ENCODE measurements around the gene PIF1. TPM values are rescaled to one million over a fixed set of nuclear protein-coding genes. Genes with fewer than 3 reads are reported as not detected.

Gene PIF1
- total and polyA plus RNA-seq, 9 donors = 0.18 to 1.4 (median 0.98) TPM; not detected in 2

DNA sequence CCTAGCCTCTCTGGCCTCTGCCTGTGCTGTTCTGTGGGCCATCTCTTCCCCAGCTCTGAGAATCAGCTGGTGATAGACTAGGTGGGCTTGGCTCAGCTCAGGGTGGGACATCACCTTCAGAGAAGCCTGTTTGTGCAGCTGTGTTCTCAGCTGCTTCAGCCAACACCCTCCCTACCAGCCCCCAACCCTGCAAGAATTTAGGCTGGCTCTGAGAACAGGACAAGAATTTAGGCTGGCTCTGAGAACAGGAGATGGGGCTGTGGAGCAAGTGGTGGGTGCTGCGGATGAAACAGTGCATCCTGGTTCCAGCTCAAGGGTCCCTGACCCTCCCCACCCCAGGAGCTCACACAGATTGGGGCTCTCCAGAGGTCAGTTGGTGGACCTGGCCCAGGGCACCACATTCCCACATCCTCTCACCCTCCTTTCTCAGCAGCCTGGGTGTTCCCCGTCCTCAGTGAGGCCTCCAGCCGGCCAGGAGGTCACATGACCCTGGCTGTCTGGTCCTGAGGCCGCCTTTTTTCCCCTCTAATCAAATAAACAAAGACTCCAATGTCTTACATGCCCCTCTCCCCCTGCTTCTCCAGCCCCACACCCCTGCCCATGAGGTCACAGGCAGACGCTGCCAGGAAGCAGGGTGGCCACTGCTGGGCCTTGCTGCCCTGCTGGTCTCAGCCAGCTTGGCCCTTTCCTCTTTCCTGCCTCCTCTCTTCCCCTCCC is 31.1 kb upstream of the PIF1 start:
- Histone ChIP-seq H3K4me3 (no peak overlapping the region), H3K27ac (peak overlapping the region; percentile 38 to 54), H3K36me3 (no peaks in the 10 kb centered on the region), H3K9me3 (no peaks in the 10 kb centered on the region), H3K4me1 (ENCODE audit: insufficient read depth) (peaks cover 30% of the 10 kb centered on the region), H3K27me3 (no peaks in the 10 kb centered on the region)
- TF ChIP-seq POLR2A (IDR thresholded peaks at IDR 0.05) (no peak), EP300 (IDR thresholded peaks at IDR 0.05) (no peak)
- TF ChIP-seq, protein P1, sequence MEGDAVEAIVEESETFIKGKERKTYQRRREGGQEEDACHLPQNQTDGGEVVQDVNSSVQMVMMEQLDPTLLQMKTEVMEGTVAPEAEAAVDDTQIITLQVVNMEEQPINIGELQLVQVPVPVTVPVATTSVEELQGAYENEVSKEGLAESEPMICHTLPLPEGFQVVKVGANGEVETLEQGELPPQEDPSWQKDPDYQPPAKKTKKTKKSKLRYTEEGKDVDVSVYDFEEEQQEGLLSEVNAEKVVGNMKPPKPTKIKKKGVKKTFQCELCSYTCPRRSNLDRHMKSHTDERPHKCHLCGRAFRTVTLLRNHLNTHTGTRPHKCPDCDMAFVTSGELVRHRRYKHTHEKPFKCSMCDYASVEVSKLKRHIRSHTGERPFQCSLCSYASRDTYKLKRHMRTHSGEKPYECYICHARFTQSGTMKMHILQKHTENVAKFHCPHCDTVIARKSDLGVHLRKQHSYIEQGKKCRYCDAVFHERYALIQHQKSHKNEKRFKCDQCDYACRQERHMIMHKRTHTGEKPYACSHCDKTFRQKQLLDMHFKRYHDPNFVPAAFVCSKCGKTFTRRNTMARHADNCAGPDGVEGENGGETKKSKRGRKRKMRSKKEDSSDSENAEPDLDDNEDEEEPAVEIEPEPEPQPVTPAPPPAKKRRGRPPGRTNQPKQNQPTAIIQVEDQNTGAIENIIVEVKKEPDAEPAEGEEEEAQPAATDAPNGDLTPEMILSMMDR (IDR thresholded peaks at IDR 0.05) = no peak
- 16 to 22% (median 18%) methylated on average over 5 of the region's 5 CpGs for WGBS, 3 donors
- intact Hi-C loops (cut with DNase I) = no loop called here
- DNase-seq = peak; percentile 49 to 73 (median 57)

DNA sequence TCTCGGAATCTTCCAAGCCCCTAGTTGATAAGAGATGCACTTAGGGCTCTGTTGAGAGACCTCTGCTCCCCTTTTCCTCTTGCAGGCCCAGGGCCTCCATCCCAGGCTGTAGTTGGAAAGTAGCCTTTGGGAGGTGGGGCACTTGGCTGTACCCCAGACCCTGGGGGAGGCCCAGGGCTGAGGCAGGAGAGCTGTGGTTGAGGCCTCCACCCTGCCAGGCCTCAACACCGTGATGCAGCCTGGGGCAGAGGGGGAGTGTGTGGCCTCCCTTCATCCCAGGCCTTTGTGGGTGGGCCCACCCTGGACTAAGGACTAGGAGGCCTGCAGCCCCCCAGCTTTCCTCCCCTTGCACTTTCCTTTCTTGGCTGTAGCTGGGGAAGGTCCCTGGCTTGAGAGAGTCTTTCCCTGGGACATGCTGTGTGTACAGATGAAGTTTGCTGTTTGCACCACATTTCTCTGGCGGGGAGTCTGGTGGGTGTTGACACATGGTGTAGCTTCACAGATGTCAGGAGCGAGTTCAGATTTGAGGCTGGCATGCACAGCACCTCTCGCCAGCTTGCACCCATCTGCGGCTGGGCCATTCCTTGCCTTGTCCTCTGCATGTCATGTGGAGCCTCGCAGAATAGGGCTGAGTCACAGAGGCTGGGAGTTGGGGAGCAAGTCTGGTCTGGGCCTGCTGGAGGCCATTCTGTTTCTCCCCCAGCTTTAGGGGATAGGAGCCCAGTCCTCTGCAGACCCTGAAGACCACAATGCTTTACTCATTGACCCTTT is 29.9 kb upstream of the PIF1 start:
- H3K4me1 ChIP-seq (ENCODE audit: insufficient read depth) = peaks cover 29% of the 10 kb centered on the region
- WGBS, 3 donors = 74 to 76% (median 74%) methylated on average over 7 of the region's 7 CpGs
- intact Hi-C loops (cut with DNase I) = no loop called here

DNA sequence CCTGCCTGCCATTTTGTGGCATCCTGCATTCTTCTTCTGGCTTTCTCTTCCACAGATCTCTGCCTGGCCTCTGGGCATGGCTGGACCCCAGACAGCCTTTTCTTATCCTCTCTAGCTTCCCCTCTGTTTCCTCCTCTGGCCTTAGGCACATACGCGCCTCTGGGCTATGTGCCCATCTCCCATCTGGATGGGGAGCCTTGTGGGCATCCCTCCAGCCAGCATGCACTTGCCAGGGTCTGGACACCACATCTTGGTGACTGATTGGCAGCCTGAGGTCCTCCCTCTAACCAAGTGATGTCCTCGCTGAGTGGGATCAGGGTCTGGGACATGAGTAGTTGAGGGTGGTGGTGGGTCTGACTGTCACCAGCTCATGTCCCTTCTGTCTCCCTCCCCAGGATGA is 29.1 kb upstream of the PIF1 start:
- intact Hi-C loops (cut with DNase I) = no loop called here
- H3K27me3 ChIP-seq = no peaks in the 10 kb centered on the region
- peak overlapping the region in 1 of 2 donors; percentile 30 for H3K27ac ChIP-seq
- no peaks in the 10 kb centered on the region for H3K36me3 ChIP-seq
- TF ChIP-seq, protein P1 (IDR thresholded peaks at IDR 0.05) = no peak
- TF ChIP-seq POLR2A (IDR thresholded peaks at IDR 0.05) (no peak), EP300 (IDR thresholded peaks at IDR 0.05) (no peak)
- H3K9me3 ChIP-seq = no peaks in the 10 kb centered on the region
- peaks cover 29% of the 10 kb centered on the region for H3K4me1 ChIP-seq (ENCODE audit: insufficient read depth)
- no peak overlapping the region for H3K4me3 ChIP-seq
- DNase-seq = no peak
- 62 to 73% (median 68%) methylated on average over 3 of the region's 3 CpGs for whole genome bisulfite sequencing, 3 donors

More for the DNA sequence above, 29.9 kb upstream of the PIF1 start:
- no peaks in the 10 kb centered on the region for H3K9me3 ChIP-seq
- peak overlapping the region in 1 of 2 donors; percentile 30 for H3K27ac ChIP-seq
- H3K27me3 ChIP-seq = no peaks in the 10 kb centered on the region
- H3K4me3 ChIP-seq = no peak overlapping the region
- TF ChIP-seq POLR2A (IDR thresholded peaks at IDR 0.05) = no peak
- no peak for TF ChIP-seq EP300 (IDR thresholded peaks at IDR 0.05)
- TF ChIP-seq, protein P1 (IDR thresholded peaks at IDR 0.05) = no peak
- H3K36me3 ChIP-seq = no peaks in the 10 kb centered on the region
- DNase-seq = no peak

DNA sequence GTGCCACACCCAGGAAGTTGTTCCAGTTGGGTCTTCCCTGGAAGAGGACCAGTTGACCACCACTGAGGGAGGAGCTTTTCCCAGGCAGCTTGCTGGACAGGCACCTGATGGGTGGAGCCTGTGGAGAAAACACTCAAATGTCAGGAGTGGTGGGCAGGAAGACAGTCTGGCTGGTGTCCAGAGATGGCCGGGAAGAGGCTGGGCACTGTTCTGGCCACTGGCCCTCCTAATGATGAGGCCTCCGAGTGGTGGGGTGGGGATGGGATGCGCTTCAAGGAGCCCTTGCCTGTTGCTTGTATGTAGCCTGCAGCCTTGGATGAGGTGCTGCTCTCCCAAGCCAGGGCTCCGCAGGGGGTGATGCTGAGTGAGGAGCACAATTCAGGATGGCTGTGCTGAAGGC is 28.6 kb upstream of the PIF1 start:
- 53 to 77% (median 67%) methylated on average over 4 of the region's 4 CpGs for WGBS, 3 donors
- TF ChIP-seq EP300 (IDR thresholded peaks at IDR 0.05) (no peak), POLR2A (IDR thresholded peaks at IDR 0.05) (no peak)
- TF ChIP-seq, protein P1 (IDR thresholded peaks at IDR 0.05) = no peak
- H3K4me3 ChIP-seq = no peak overlapping the region
- DNase-seq = no peak
- intact Hi-C loops (cut with DNase I) = no loop called here
- peaks cover 28% of the 10 kb centered on the region for H3K4me1 ChIP-seq (ENCODE audit: insufficient read depth)
- peak overlapping the region in 1 of 2 donors; percentile 30 for H3K27ac ChIP-seq
- no peaks in the 10 kb centered on the region for H3K27me3 ChIP-seq
- no peaks in the 10 kb centered on the region for H3K36me3 ChIP-seq
- H3K9me3 ChIP-seq = no peaks in the 10 kb centered on the region

Measured in ovary (tissue), 9 donors.